HepG2 (cell line): Measurements from ENCODE around the gene CDC37. TPM values are rescaled to one million over a fixed set of nuclear protein-coding genes. Genes with fewer than 3 reads are reported as not detected.

Source experiments
- ELF1 ChIP-seq: sonication (generic); formaldehyde crosslinking; IDR thresholded peaks from 2 replicates; pipeline ENCODE4 v1.4.0; 2020; ENCODE audit warnings: missing genetic modification reagents
- GATA4 ChIP-seq: sonication (generic); IDR thresholded peaks from 2 replicates; pipeline ENCODE4 v1.6.1; 2016; ENCODE audit warnings: antibody characterized with exemption, low read depth, borderline replicate concordance
- NCOR1 ChIP-seq: fragments of 200-600 bp; sonication (generic); IDR thresholded peaks from 2 replicates; pipeline ENCODE4 v1.7.0; 2017; ENCODE audit warnings: antibody characterized with exemption, low read length, borderline replicate concordance
- PAWR ChIP-seq: sonication (generic); formaldehyde crosslinking; IDR thresholded peaks from 2 replicates; pipeline ENCODE4 v1.4.0; 2020; ENCODE audit warnings: missing genetic modification reagents, mild to moderate bottlenecking, borderline replicate concordance
- ZC3H4 ChIP-seq: sonication (generic); formaldehyde crosslinking; IDR thresholded peaks from 2 replicates; pipeline ENCODE4 v1.4.0; 2020; ENCODE audit warnings: missing genetic modification reagents, borderline replicate concordance
- ZNF747 ChIP-seq: sonication (generic); formaldehyde crosslinking; IDR thresholded peaks from 2 replicates; pipeline ENCODE4 v1.8.1; 2023; ENCODE audit warnings: missing genetic modification reagents, mild to moderate bottlenecking, borderline replicate concordance
- ZNF776 ChIP-seq: sonication (generic); formaldehyde crosslinking; IDR thresholded peaks from 2 replicates; pipeline ENCODE4 v1.4.0; 2020; ENCODE audit warnings: mild to moderate bottlenecking, missing genetic modification reagents
- ZZZ3 ChIP-seq: sonication (generic); formaldehyde crosslinking; IDR thresholded peaks from 2 replicates; pipeline ENCODE4 v1.4.0; 2020; ENCODE audit warnings: missing genetic modification reagents, mild to moderate bottlenecking, borderline replicate concordance
- polyA plus RNA-seq, 8 experiments: library from polyadenylated mRNA; depleted of rRNA in 3 of 8; stranded (reverse) in 7 of 8; unstranded in 1 of 8; fragments of >200 nt; fragmentation: Illumina TruSeq in 4 of 8; extraction: Trizol in 4 of 8; gene quantifications; 2 replicates each; pipeline versions ENCODE4 v1.2.1 to v1.2.3, GENCODE V29; 2011 to 2016; ENCODE audit warnings: low read depth in 4 of 8, missing spikeins in 1 of 8, mixed read lengths in 1 of 8; ENCODE audit not compliant: insufficient read depth in 1 of 8
- total RNA-seq, 5 experiments: library from RNA; depleted of rRNA; stranded (reverse); fragments of >200 nt; fragmentation: Illumina TruSeq; extraction: Trizol; gene quantifications; 2 replicates each; pipeline ENCODE4 v1.2.3, GENCODE V29; 2016; ENCODE audit warnings: low read depth in 1 of 5
- TF ChIP-seq, protein P1 (sequence below): sonication (generic); formaldehyde crosslinking; IDR thresholded peaks from 2 replicates; pipeline ENCODE4 v1.8.1; 2023; ENCODE audit warnings: mild to moderate bottlenecking, inconsistent platforms, moderate library complexity, missing genetic modification reagents, borderline replicate concordance
- TF ChIP-seq, protein P2 (sequence below): sonication (generic); formaldehyde crosslinking; IDR thresholded peaks from 2 replicates; pipeline ENCODE4 v1.8.1; 2022; ENCODE audit warnings: low read depth, mild to moderate bottlenecking, missing genetic modification reagents
- TF ChIP-seq, protein P3 (sequence below): sonication (generic); formaldehyde crosslinking; IDR thresholded peaks from 2 replicates; pipeline ENCODE4 v1.4.0; 2020; ENCODE audit warnings: missing genetic modification reagents
- TF ChIP-seq, protein P4 (sequence below): sonication (generic); formaldehyde crosslinking; IDR thresholded peaks from 2 replicates; pipeline ENCODE4 v1.4.0; 2020; ENCODE audit warnings: mild to moderate bottlenecking, missing genetic modification reagents
- TF ChIP-seq, protein P5 (sequence below): sonication (generic); formaldehyde crosslinking; IDR thresholded peaks from 2 replicates; pipeline ENCODE4 v1.8.0; 2022; ENCODE audit warnings: mild to moderate bottlenecking, missing genetic modification reagents; ENCODE audit not compliant: insufficient replicate concordance
- TF ChIP-seq, protein P6 (sequence below): sonication (generic); formaldehyde crosslinking; IDR thresholded peaks from 2 replicates; pipeline ENCODE4 v1.4.0; 2020; ENCODE audit warnings: missing genetic modification reagents, borderline replicate concordance

CDC37 gene
- total and polyA plus RNA-seq, 2 of the 13 experiments (the other 11 are each of a cell fraction or from before 2014, with no cell fraction given), result 158 to 177 TPM

DNA sequence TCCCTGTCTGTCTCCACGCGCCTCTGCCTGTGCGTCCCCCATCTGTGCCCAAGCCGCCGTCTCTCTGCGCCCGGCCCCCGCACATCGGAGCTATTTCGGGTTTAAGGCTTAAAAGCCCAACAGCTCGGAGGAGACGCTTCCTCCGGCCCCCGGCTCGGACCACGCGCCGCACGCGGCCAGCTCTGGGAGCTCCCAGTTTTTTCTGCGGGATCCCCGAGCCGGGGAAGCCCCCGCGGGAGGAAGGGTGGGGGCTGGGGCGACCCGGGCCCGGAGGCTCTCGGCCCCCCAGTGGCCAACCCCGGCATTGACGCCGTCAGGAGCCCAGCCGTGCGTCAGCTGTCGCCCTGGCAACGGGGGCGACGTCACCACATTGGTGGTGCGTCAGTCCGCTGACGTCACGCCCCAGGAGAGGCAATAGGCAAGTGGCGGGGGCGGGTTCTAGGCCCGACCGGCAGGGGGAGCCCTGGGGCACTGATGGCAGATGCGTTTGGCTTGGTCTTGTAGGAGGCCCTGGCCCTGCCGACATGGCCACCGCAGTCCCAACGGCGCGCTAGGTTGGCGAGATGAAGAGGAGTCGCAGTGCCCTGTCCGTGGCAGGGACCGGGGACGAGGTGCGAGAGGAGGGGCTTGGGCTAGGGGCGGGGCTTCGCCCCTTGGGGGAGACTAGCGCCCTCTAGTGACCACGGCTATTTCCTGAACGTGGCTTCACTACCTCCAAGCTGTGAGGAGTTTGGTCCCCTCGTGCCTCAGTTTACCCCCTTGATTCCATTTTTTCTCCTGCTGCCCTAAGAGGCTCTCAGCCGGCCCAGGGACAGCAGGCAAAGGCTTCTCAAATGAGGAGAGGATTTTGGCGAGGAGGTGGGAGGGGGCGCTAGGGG lies 13.3 kb upstream of the CDC37 start (continued):
- TF ChIP-seq, protein P1, sequence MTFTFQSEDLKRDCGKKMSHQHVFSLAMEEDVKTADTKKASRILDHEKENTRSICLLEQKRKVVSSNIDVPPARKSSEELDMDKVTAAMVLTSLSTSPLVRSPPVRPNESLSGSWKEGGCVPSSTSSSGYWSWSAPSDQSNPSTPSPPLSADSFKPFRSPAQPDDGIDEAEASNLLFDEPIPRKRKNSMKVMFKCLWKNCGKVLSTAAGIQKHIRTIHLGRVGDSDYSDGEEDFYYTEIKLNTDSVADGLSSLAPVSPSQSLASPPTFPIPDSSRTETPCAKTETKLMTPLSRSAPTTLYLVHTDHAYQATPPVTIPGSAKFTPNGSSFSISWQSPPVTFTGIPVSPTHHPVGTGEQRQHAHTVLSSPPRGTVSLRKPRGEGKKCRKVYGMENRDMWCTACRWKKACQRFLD, result 0 out of 2 replicates have a peak, but pooled peaks have one; percentile 65
- TF ChIP-seq GATA4 (no peak), ZZZ3 (no peak), PAWR (CRISPR knock-in tag) (no peak), ZNF747 (CRISPR knock-in tag) (peak; percentile 61), ELF1 (CRISPR knock-in tag) (peak; percentile 58), NCOR1 (no peak), ZC3H4 (CRISPR knock-in tag) (no peak; the same call in 1 of the 2 replicates), ZNF776 (peak; percentile 97)
- TF ChIP-seq, protein P2, sequence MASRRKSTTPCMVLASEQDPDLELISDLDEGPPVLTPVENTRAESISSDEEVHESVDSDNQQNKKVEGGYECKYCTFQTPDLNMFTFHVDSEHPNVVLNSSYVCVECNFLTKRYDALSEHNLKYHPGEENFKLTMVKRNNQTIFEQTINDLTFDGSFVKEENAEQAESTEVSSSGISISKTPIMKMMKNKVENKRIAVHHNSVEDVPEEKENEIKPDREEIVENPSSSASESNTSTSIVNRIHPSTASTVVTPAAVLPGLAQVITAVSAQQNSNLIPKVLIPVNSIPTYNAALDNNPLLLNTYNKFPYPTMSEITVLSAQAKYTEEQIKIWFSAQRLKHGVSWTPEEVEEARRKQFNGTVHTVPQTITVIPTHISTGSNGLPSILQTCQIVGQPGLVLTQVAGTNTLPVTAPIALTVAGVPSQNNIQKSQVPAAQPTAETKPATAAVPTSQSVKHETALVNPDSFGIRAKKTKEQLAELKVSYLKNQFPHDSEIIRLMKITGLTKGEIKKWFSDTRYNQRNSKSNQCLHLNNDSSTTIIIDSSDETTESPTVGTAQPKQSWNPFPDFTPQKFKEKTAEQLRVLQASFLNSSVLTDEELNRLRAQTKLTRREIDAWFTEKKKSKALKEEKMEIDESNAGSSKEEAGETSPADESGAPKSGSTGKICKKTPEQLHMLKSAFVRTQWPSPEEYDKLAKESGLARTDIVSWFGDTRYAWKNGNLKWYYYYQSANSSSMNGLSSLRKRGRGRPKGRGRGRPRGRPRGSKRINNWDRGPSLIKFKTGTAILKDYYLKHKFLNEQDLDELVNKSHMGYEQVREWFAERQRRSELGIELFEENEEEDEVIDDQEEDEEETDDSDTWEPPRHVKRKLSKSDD (CRISPR knock-in tag), result peak; percentile 100
- TF ChIP-seq, protein P3, sequence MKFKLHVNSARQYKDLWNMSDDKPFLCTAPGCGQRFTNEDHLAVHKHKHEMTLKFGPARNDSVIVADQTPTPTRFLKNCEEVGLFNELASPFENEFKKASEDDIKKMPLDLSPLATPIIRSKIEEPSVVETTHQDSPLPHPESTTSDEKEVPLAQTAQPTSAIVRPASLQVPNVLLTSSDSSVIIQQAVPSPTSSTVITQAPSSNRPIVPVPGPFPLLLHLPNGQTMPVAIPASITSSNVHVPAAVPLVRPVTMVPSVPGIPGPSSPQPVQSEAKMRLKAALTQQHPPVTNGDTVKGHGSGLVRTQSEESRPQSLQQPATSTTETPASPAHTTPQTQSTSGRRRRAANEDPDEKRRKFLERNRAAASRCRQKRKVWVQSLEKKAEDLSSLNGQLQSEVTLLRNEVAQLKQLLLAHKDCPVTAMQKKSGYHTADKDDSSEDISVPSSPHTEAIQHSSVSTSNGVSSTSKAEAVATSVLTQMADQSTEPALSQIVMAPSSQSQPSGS, result peak; percentile 97
- TF ChIP-seq, protein P4, sequence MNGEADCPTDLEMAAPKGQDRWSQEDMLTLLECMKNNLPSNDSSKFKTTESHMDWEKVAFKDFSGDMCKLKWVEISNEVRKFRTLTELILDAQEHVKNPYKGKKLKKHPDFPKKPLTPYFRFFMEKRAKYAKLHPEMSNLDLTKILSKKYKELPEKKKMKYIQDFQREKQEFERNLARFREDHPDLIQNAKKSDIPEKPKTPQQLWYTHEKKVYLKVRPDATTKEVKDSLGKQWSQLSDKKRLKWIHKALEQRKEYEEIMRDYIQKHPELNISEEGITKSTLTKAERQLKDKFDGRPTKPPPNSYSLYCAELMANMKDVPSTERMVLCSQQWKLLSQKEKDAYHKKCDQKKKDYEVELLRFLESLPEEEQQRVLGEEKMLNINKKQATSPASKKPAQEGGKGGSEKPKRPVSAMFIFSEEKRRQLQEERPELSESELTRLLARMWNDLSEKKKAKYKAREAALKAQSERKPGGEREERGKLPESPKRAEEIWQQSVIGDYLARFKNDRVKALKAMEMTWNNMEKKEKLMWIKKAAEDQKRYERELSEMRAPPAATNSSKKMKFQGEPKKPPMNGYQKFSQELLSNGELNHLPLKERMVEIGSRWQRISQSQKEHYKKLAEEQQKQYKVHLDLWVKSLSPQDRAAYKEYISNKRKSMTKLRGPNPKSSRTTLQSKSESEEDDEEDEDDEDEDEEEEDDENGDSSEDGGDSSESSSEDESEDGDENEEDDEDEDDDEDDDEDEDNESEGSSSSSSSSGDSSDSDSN, result peak; percentile 73; the same call in 1 of the 2 replicates
- TF ChIP-seq, protein P5, sequence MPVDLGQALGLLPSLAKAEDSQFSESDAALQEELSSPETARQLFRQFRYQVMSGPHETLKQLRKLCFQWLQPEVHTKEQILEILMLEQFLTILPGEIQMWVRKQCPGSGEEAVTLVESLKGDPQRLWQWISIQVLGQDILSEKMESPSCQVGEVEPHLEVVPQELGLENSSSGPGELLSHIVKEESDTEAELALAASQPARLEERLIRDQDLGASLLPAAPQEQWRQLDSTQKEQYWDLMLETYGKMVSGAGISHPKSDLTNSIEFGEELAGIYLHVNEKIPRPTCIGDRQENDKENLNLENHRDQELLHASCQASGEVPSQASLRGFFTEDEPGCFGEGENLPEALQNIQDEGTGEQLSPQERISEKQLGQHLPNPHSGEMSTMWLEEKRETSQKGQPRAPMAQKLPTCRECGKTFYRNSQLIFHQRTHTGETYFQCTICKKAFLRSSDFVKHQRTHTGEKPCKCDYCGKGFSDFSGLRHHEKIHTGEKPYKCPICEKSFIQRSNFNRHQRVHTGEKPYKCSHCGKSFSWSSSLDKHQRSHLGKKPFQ (CRISPR knock-in tag), result no peak
- TF ChIP-seq, protein P6, sequence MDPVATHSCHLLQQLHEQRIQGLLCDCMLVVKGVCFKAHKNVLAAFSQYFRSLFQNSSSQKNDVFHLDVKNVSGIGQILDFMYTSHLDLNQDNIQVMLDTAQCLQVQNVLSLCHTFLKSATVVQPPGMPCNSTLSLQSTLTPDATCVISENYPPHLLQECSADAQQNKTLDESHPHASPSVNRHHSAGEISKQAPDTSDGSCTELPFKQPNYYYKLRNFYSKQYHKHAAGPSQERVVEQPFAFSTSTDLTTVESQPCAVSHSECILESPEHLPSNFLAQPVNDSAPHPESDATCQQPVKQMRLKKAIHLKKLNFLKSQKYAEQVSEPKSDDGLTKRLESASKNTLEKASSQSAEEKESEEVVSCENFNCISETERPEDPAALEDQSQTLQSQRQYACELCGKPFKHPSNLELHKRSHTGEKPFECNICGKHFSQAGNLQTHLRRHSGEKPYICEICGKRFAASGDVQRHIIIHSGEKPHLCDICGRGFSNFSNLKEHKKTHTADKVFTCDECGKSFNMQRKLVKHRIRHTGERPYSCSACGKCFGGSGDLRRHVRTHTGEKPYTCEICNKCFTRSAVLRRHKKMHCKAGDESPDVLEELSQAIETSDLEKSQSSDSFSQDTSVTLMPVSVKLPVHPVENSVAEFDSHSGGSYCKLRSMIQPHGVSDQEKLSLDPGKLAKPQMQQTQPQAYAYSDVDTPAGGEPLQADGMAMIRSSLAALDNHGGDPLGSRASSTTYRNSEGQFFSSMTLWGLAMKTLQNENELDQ, result no peak
